Measurements from ENCODE around the gene IQGAP2. TPM values are rescaled to one million over a fixed set of nuclear protein-coding genes. Genes with fewer than 3 reads are reported as not detected.
A peak's percentile ranks its signal among the peaks of the same experiment; 100 is the strongest.

Gene IQGAP2
- total RNA-seq, 1 experiment from 2014 or later: not detected

DNA sequence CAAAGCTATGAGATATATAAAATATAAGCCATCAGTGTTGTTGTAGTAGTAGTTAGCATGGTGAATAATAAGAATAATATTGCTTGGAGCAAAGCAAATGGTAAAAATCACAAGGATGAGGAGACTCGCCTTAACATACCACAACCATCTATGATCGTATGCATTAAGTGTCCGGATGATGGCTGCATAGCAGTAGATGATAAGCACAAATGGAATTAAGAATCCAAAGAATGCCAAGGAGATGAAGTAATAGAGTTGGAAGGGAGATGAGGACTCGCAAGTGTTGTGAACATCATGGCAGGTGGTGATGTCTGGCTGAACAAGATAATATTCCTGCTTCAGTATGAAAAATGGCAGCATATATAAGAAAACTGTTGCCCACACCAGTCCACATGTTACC lies 214.6 kb downstream of the IQGAP2 start:
- Histone ChIP-seq H3K9me3 (ENCODE audit: insufficient read depth, low read depth) (0 out of 2 replicates have a peak, but pooled peaks cover 3% of the 10 kb centered on the region), H3F3A (ENCODE audit: insufficient read depth, low read depth) (no peaks in the 10 kb centered on the region), H4K20me1 (ENCODE audit: insufficient read depth) (no peaks in the 10 kb centered on the region), H3K4me1 (replicated peaks; ENCODE audit: insufficient read depth) (no peaks in the 10 kb centered on the region), H3K9me2 (ENCODE audit: insufficient read depth) (no peaks in the 10 kb centered on the region), H3K4me2 (no peak overlapping the region), H3K36me3 (ENCODE audit: low read depth) (no peaks in the 10 kb centered on the region), H3K27ac (no peak overlapping the region), H3K79me2 (ENCODE audit: low read depth) (no peaks in the 10 kb centered on the region), H3K27me3 (ENCODE audit: insufficient read depth, low read depth) (no peaks in the 10 kb centered on the region), H2AFZ (no peak overlapping the region), H3K4me3 (no peak overlapping the region)
- POLR2A ChIA-PET (ENCODE audit: unreplicated experiment): no interaction called here
- no peak for DNase-seq
- CTCF ChIA-PET: no interaction called here
- TF ChIP-seq CTCF (conservative IDR thresholded peaks at IDR 0.05): no peak
- TF ChIP-seq EZH2 (IDR thresholded peaks at IDR 0.05; ENCODE audit: low read depth): no peak
- intact Hi-C loops (cut with micrococcal nuclease; ENCODE audit: unreplicated experiment): no loop called here
- BruUV-seq (replicated peaks): no TSS peak

GRCh38 chr5:76620166-76620565 lies 217.1 kb downstream of the IQGAP2 start:
- no peak for TF ChIP-seq EZH2 (IDR thresholded peaks at IDR 0.05; ENCODE audit: low read depth)
- no peak for TF ChIP-seq CTCF (conservative IDR thresholded peaks at IDR 0.05)
- Histone ChIP-seq H3K4me2 (no peak overlapping the region), H3K79me2 (ENCODE audit: low read depth) (no peaks in the 10 kb centered on the region), H3F3A (ENCODE audit: insufficient read depth, low read depth) (no peaks in the 10 kb centered on the region), H2AFZ (no peak overlapping the region), H3K27me3 (ENCODE audit: insufficient read depth, low read depth) (no peaks in the 10 kb centered on the region), H3K9me3 (ENCODE audit: insufficient read depth, low read depth) (0 out of 2 replicates have a peak, but pooled peaks cover 3% of the 10 kb centered on the region), H3K4me3 (no peak overlapping the region), H3K4me1 (replicated peaks; ENCODE audit: insufficient read depth) (peaks cover 8% of the 10 kb centered on the region; the same call in 1 of the 2 replicates), H3K9me2 (ENCODE audit: insufficient read depth) (no peaks in the 10 kb centered on the region), H3K36me3 (ENCODE audit: low read depth) (no peaks in the 10 kb centered on the region), H3K27ac (no peak overlapping the region), H4K20me1 (ENCODE audit: insufficient read depth) (no peaks in the 10 kb centered on the region)
- CTCF ChIA-PET: no interaction called here
- BruUV-seq (replicated peaks): no TSS peak
- intact Hi-C loops (cut with micrococcal nuclease; ENCODE audit: unreplicated experiment): no loop called here
- no peak for DNase-seq
- POLR2A ChIA-PET (ENCODE audit: unreplicated experiment): no interaction called here

DNA sequence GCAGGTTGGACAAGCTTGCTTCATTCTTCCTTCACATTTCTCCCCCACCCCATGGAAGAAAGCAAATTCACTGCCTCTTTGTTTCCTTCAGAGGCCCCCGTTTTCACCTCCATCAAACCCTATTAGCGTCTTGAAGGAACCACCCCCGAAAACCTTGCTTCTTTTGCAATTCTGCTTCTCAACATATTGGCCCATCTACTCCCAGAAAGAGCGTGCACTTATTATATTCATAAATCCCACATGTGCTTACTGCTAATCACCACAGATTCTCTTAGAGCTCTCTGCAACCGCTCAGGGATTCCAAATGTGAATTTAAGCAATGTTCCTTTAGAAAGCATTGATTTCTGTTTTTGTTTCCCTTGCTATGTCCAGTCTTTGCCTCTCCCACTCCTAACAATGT lies 219.0 kb downstream of the IQGAP2 start:
- Histone ChIP-seq H3K4me3 (no peak overlapping the region), H3F3A (ENCODE audit: insufficient read depth, low read depth) (no peaks in the 10 kb centered on the region), H3K9me2 (ENCODE audit: insufficient read depth) (no peaks in the 10 kb centered on the region), H2AFZ (no peak overlapping the region), H3K27ac (no peak overlapping the region), H3K27me3 (ENCODE audit: insufficient read depth, low read depth) (no peaks in the 10 kb centered on the region), H3K79me2 (ENCODE audit: low read depth) (no peaks in the 10 kb centered on the region), H3K4me1 (replicated peaks; ENCODE audit: insufficient read depth) (peaks cover 8% of the 10 kb centered on the region; the same call in 1 of the 2 replicates), H4K20me1 (ENCODE audit: insufficient read depth) (no peaks in the 10 kb centered on the region), H3K9me3 (ENCODE audit: insufficient read depth, low read depth) (0 out of 2 replicates have a peak, but pooled peaks cover 3% of the 10 kb centered on the region), H3K36me3 (ENCODE audit: low read depth) (no peaks in the 10 kb centered on the region), H3K4me2 (no peak overlapping the region)
- no peak for DNase-seq
- intact Hi-C loops (cut with micrococcal nuclease; ENCODE audit: unreplicated experiment): no loop called here
- ChIA-PET CTCF (no interaction called here), POLR2A (ENCODE audit: unreplicated experiment) (no interaction called here)
- TSS peak; percentile 48 for BruUV-seq (replicated peaks)
- no peak for TF ChIP-seq EZH2 (IDR thresholded peaks at IDR 0.05; ENCODE audit: low read depth)
- TF ChIP-seq CTCF (conservative IDR thresholded peaks at IDR 0.05): no peak
